ENCODE data around the gene NEUROD2.

Gene NEUROD2

DNA sequence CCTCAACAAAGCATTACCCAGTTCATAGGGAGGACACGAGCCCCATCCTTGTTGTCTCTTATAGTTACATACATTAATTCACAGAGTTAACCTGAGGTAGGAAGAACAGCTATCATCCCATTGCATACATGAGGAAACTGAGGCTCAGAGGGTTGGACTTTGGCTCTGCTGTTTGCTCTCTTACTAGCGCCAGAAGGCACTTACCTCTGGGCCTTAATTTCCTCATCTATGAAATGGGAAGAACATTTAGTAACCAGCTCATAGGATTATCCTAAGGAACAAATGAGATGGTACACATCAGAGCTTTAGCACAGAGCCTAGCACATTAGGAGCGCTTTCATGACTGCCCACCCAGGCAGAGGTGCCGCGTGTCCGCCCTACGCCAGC lies 27.6 kb downstream of the NEUROD2 start:
- DNase-seq (ENCODE audit: low read depth) = no peak
- TF ChIP-seq, protein P1, sequence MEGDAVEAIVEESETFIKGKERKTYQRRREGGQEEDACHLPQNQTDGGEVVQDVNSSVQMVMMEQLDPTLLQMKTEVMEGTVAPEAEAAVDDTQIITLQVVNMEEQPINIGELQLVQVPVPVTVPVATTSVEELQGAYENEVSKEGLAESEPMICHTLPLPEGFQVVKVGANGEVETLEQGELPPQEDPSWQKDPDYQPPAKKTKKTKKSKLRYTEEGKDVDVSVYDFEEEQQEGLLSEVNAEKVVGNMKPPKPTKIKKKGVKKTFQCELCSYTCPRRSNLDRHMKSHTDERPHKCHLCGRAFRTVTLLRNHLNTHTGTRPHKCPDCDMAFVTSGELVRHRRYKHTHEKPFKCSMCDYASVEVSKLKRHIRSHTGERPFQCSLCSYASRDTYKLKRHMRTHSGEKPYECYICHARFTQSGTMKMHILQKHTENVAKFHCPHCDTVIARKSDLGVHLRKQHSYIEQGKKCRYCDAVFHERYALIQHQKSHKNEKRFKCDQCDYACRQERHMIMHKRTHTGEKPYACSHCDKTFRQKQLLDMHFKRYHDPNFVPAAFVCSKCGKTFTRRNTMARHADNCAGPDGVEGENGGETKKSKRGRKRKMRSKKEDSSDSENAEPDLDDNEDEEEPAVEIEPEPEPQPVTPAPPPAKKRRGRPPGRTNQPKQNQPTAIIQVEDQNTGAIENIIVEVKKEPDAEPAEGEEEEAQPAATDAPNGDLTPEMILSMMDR (conservative IDR thresholded peaks at IDR 0.05; ENCODE audit: control insufficient read depth, insufficient read depth, low read depth, low read length) = no peak
- no peak overlapping the region for H3K4me3 ChIP-seq (ENCODE audit: control insufficient read depth, low read depth, low read length)

DNA sequence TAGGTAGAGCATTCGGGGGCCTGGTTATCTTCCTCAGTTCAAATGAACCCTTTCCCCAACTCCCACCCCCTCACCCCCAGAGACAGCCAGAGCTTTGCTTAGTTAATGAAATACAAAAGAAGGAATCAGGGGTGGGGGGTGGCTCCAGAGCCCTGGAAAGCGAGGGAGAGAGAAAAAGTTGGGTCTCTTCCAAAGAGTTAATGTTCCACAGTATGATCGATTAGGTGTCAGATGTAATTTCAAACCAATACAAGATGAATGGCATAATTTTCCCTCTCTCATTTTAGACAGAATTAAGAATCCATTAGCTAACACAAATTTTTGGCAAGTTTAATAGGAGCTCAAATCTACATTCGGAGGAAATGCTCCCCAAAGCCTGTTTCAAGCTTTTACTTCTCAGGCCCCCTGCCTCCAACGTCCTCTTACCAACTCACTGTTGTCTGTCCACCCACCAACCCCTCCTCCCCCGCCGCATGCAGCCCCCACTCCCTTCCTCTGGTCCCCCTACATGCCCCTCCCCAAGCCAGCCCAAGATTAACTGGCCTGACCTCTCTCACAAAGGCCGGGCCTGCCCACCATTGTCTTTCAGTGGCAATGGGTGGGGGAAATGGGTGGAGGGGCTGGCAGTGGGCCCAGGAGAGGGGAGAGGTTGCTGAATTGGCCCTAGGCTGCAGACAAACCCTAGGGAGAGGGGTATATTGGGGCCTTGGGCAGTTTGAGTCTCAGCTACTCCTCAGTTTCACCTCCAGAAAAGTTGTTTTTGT lies 28.2 kb downstream of the NEUROD2 start:
- no peak overlapping the region for H3K4me3 ChIP-seq (ENCODE audit: control insufficient read depth, low read depth, low read length)
- no peak for DNase-seq (ENCODE audit: low read depth)
- TF ChIP-seq, protein P1 (conservative IDR thresholded peaks at IDR 0.05; ENCODE audit: control insufficient read depth, insufficient read depth, low read depth, low read length) = no peak

DNA sequence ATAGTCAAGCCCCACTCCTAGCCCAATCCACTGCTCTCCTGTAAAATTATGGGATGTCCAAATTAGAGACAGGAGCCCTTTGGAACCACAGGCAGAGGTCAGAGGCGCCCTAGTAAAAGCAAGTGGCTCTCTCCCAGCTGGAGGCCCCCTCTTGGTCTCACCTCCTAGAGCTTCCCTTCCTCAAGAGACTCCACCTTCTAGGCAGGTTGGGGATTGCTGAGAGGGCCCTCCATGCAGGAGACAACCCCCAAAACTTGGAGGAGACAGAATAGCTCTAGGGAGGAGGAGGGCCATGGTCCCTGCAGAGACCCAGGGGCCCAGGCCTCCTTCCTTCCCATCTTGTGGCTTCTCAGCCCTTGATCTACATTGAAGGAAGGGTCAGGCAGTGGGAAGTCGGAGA lies 29.4 kb downstream of the NEUROD2 start:
- H3K4me3 ChIP-seq (ENCODE audit: control insufficient read depth, low read depth, low read length) = no peak overlapping the region
- TF ChIP-seq, protein P1 (conservative IDR thresholded peaks at IDR 0.05; ENCODE audit: control insufficient read depth, insufficient read depth, low read depth, low read length) = no peak
- DNase-seq (ENCODE audit: low read depth) = no peak

- TF ChIP-seq, protein P1 (conservative IDR thresholded peaks at IDR 0.05; ENCODE audit: control insufficient read depth, insufficient read depth, low read depth, low read length) = peak; percentile 28
- no peak for DNase-seq (ENCODE audit: low read depth)
Measured at GRCh38 chr17:39576187-39576586, 31.5 kb downstream of the NEUROD2 start.

DNA sequence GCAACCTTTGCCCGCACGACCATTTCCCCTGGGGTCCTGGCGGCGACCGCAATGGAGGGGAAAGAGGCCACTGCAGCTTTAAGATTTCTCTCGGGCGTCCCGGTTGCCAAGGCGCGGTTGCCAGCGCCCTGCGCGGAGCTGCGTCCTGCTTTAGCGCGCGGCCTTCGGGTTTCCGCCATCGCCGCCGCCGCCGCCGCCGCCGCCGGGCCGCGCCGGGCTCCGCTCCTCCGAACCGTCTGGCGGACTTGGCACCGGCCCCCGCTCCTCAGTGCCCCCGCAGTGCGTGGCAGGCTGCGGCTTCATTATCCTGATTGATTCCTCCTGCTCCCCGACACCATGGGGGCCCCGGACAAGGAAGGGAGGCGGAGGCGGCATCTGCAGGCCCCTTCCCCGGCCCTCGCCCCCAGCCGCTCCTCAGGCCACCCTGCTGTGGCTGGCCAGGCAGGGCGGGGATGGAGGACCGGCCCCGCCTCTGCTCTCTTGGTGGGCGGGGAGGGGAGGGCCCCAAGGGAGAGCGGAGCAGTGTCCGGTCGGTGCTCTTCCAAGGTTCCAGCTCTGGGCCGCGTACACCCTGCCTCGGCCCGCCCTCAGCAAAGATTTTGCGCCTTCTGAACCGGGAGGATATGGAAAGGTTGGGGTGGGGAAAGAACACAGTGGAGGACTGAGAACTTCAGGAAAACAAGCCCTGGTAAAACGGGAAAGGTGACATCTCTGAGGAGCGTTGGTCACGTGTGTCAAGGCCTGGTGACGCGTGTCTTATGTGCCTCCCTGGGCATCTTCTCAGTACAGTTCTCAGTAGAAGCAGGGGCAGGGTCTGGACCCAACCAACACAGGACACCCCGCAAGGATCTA lies 34.0 kb downstream of the NEUROD2 start:
- TF ChIP-seq, protein P1 (conservative IDR thresholded peaks at IDR 0.05; ENCODE audit: control insufficient read depth, insufficient read depth, low read depth, low read length) = no peak
- peak overlapping the region; percentile 56 for H3K4me3 ChIP-seq (ENCODE audit: control insufficient read depth, low read depth, low read length)
- DNase-seq (ENCODE audit: low read depth) = peak; percentile 60

More at GRCh38 chr17:39576187-39576586, 31.5 kb downstream of the NEUROD2 start:
- no peak overlapping the region for H3K4me3 ChIP-seq (ENCODE audit: control insufficient read depth, low read depth, low read length)

- TF ChIP-seq, protein P1 (conservative IDR thresholded peaks at IDR 0.05; ENCODE audit: control insufficient read depth, insufficient read depth, low read depth, low read length) = no peak
- H3K4me3 ChIP-seq (ENCODE audit: control insufficient read depth, low read depth, low read length) = no peak overlapping the region
Measured at GRCh38 chr17:39572121-39572520, 35.6 kb downstream of the NEUROD2 start.

More at GRCh38 chr17:39572121-39572520, 35.6 kb downstream of the NEUROD2 start:
- no peak for DNase-seq (ENCODE audit: low read depth)
